ENCODE data around the gene CHMP5.

Gene CHMP5

GRCh38 chr9:33288235-33288634 lies 23.4 kb downstream of the CHMP5 start:
- no peaks in the 10 kb centered on the region for H3K27me3 ChIP-seq (ENCODE audit: insufficient read depth, low read length, poor library complexity)
- H4K5ac ChIP-seq (ENCODE audit: low read length): no peak overlapping the region
- H4K8ac ChIP-seq (ENCODE audit: low read depth, low read length): no peak overlapping the region
- no peak overlapping the region for H2BK5ac ChIP-seq (ENCODE audit: low read length)
- no peak overlapping the region for H2BK15ac ChIP-seq (replicated peaks; ENCODE audit: low read depth)
- H3K36me3 ChIP-seq (ENCODE audit: control insufficient read depth, insufficient read depth, low read length): peaks cover 2% of the 10 kb centered on the region
- no peak overlapping the region for H3K9ac ChIP-seq (ENCODE audit: low read length)
- H3K18ac ChIP-seq (ENCODE audit: low read length): no peak overlapping the region
- no peak overlapping the region for H2AK5ac ChIP-seq (ENCODE audit: low read length)
- no peak overlapping the region for H3K56ac ChIP-seq (ENCODE audit: low read length)
- peaks cover 14% of the 10 kb centered on the region for H3K79me1 ChIP-seq (ENCODE audit: low read length)
- H2BK120ac ChIP-seq (ENCODE audit: low read depth, low read length): no peak overlapping the region
- no CpG with 5 or more reads among the region's 4 CpGs for WGBS (ENCODE audit: extremely low coverage, insufficient coverage, low lambda C conversion rate)
- no peak overlapping the region for H3K23ac ChIP-seq (ENCODE audit: low read length)
- no peak overlapping the region for H3K4me2 ChIP-seq (ENCODE audit: low read length)
- no peak overlapping the region for H3K4me3 ChIP-seq (ENCODE audit: low read length)
- no peak overlapping the region for H3K27ac ChIP-seq (ENCODE audit: low read depth, low read length)
- H3K79me2 ChIP-seq (ENCODE audit: control insufficient read depth, insufficient read depth, low read length): peaks cover 25% of the 10 kb centered on the region
- DNase-seq: no peak
- no peak overlapping the region for H3K4ac ChIP-seq (ENCODE audit: low read depth, low read length)
- no peaks in the 10 kb centered on the region for H3K4me1 ChIP-seq (ENCODE audit: control insufficient read depth, low read depth, low read length)

- Histone ChIP-seq H3K4ac (ENCODE audit: low read depth, low read length) (peak overlapping the region; percentile 41), H3K27me3 (ENCODE audit: insufficient read depth, low read length, poor library complexity) (no peaks in the 10 kb centered on the region), H3K4me3 (ENCODE audit: low read length) (no peak overlapping the region), H3K4me2 (ENCODE audit: low read length) (no peak overlapping the region), H2BK5ac (ENCODE audit: low read length) (no peak overlapping the region), H3K4me1 (ENCODE audit: control insufficient read depth, low read depth, low read length) (no peaks in the 10 kb centered on the region), H4K8ac (ENCODE audit: low read depth, low read length) (no peak overlapping the region), H2BK120ac (ENCODE audit: low read depth, low read length) (no peak overlapping the region), H3K23ac (ENCODE audit: low read length) (no peak overlapping the region), H4K5ac (ENCODE audit: low read length) (no peak overlapping the region), H3K79me1 (ENCODE audit: low read length) (peaks cover 16% of the 10 kb centered on the region), H3K36me3 (ENCODE audit: control insufficient read depth, insufficient read depth, low read length) (peaks cover 2% of the 10 kb centered on the region), H3K79me2 (ENCODE audit: control insufficient read depth, insufficient read depth, low read length) (peaks cover 29% of the 10 kb centered on the region), H2AK5ac (ENCODE audit: low read length) (no peak overlapping the region), H3K56ac (ENCODE audit: low read length) (no peak overlapping the region), H3K18ac (ENCODE audit: low read length) (no peak overlapping the region), H3K27ac (ENCODE audit: low read depth, low read length) (no peak overlapping the region), H3K9ac (ENCODE audit: low read length) (no peak overlapping the region), H2BK15ac (replicated peaks; ENCODE audit: low read depth) (no peak overlapping the region)
- no CpG with 5 or more reads among the region's 14 CpGs for WGBS (ENCODE audit: extremely low coverage, insufficient coverage, low lambda C conversion rate)
- no peak for DNase-seq
Measured at GRCh38 chr9:33288828-33289483, 24.1 kb downstream of the CHMP5 start.

DNA sequence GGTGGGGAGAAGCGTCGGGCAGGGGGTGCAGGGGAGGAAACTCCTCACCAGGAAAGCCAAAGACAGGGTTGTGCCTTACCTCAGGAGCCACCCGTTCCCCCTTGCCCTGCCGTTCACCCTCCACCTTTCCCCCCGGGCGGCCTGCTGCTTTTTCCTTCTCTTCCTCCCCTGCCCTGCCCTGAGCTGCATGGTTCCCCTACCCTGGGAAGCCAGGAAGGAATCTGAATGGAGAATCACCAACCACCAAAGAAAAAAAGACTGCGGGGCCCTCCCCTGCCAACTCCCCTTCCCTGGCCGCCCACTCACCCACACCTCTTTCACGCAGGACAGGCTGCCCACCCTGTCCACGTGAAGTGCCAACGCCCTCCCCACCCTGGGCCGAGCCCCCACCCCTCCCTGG lies 24.6 kb downstream of the CHMP5 start:
- H3K27me3 ChIP-seq (ENCODE audit: insufficient read depth, low read length, poor library complexity): no peaks in the 10 kb centered on the region
- H3K56ac ChIP-seq (ENCODE audit: low read length): peak overlapping the region; percentile 89
- H3K23ac ChIP-seq (ENCODE audit: low read length): no peak overlapping the region
- peaks cover 4% of the 10 kb centered on the region for H3K36me3 ChIP-seq (ENCODE audit: control insufficient read depth, insufficient read depth, low read length)
- H3K4ac ChIP-seq (ENCODE audit: low read depth, low read length): peak overlapping the region; percentile 41
- H3K79me2 ChIP-seq (ENCODE audit: control insufficient read depth, insufficient read depth, low read length): peaks cover 32% of the 10 kb centered on the region
- H3K4me3 ChIP-seq (ENCODE audit: low read length): no peak overlapping the region
- H2BK120ac ChIP-seq (ENCODE audit: low read depth, low read length): no peak overlapping the region
- peak overlapping the region; percentile 40 for H3K9ac ChIP-seq (ENCODE audit: low read length)
- H4K8ac ChIP-seq (ENCODE audit: low read depth, low read length): no peak overlapping the region
- no peak overlapping the region for H3K4me2 ChIP-seq (ENCODE audit: low read length)
- H3K4me1 ChIP-seq (ENCODE audit: control insufficient read depth, low read depth, low read length): no peaks in the 10 kb centered on the region
- peak; percentile 18 for DNase-seq
- H3K27ac ChIP-seq (ENCODE audit: low read depth, low read length): no peak overlapping the region
- no CpG with 5 or more reads among the region's 12 CpGs for WGBS (ENCODE audit: extremely low coverage, insufficient coverage, low lambda C conversion rate)
- H2AK5ac ChIP-seq (ENCODE audit: low read length): no peak overlapping the region
- peak overlapping the region; percentile 69 for H3K18ac ChIP-seq (ENCODE audit: low read length)
- no peak overlapping the region for H2BK15ac ChIP-seq (replicated peaks; ENCODE audit: low read depth)
- H2BK5ac ChIP-seq (ENCODE audit: low read length): no peak overlapping the region
- H3K79me1 ChIP-seq (ENCODE audit: low read length): peaks cover 17% of the 10 kb centered on the region
- no peak overlapping the region for H4K5ac ChIP-seq (ENCODE audit: low read length)

DNA sequence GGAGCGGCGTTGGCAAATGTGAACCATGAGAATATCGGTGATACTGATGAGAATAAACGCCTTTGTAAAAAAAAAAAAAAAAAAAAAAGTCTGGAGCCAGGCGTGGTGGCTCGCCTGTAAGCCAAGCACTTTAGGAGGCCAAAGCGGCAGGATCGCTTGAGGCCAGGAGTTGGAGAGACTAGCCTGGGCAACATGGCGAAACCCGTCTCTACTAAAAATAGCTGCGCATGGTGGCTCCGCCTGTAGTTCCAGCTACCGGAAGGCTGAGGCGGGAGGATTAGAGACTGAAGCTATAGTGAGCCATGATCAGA lies 25.0 kb downstream of the CHMP5 start:
- H3K27ac ChIP-seq (ENCODE audit: low read depth, low read length): peak overlapping the region; percentile 53
- H3K23ac ChIP-seq (ENCODE audit: low read length): no peak overlapping the region
- H3K4me2 ChIP-seq (ENCODE audit: low read length): peak overlapping the region; percentile 43
- H3K4me1 ChIP-seq (ENCODE audit: control insufficient read depth, low read depth, low read length): no peaks in the 10 kb centered on the region
- H2BK120ac ChIP-seq (ENCODE audit: low read depth, low read length): no peak overlapping the region
- WGBS (ENCODE audit: extremely low coverage, insufficient coverage, low lambda C conversion rate): no CpG with 5 or more reads among the region's 14 CpGs
- H3K4me3 ChIP-seq (ENCODE audit: low read length): peak overlapping the region; percentile 63
- H4K8ac ChIP-seq (ENCODE audit: low read depth, low read length): no peak overlapping the region
- H3K27me3 ChIP-seq (ENCODE audit: insufficient read depth, low read length, poor library complexity): no peaks in the 10 kb centered on the region
- H3K79me1 ChIP-seq (ENCODE audit: low read length): peaks cover 19% of the 10 kb centered on the region
- peak overlapping the region; percentile 89 for H3K56ac ChIP-seq (ENCODE audit: low read length)
- H2BK5ac ChIP-seq (ENCODE audit: low read length): peak overlapping the region; percentile 55
- H3K79me2 ChIP-seq (ENCODE audit: control insufficient read depth, insufficient read depth, low read length): peaks cover 35% of the 10 kb centered on the region
- peak overlapping the region; percentile 85 for H3K9ac ChIP-seq (ENCODE audit: low read length)
- H3K4ac ChIP-seq (ENCODE audit: low read depth, low read length): peak overlapping the region; percentile 41
- H2BK15ac ChIP-seq (replicated peaks; ENCODE audit: low read depth): no peak overlapping the region
- H4K5ac ChIP-seq (ENCODE audit: low read length): peak overlapping the region; percentile 44
- no peak for DNase-seq
- H3K18ac ChIP-seq (ENCODE audit: low read length): peak overlapping the region; percentile 69
- H3K36me3 ChIP-seq (ENCODE audit: control insufficient read depth, insufficient read depth, low read length): peaks cover 6% of the 10 kb centered on the region
- H2AK5ac ChIP-seq (ENCODE audit: low read length): no peak overlapping the region

- H3K9ac ChIP-seq (ENCODE audit: low read length): peak within 1 kb of the TSS; percentile 88
- H2BK120ac ChIP-seq (ENCODE audit: low read depth, low read length): no peak within 1 kb of the TSS
- no peak within 1 kb of the TSS for H2BK15ac ChIP-seq (replicated peaks; ENCODE audit: low read depth)
- peak within 1 kb of the TSS; percentile 41 for H3K4ac ChIP-seq (ENCODE audit: low read depth, low read length)
- peak within 1 kb of the TSS; percentile 94 for H3K56ac ChIP-seq (ENCODE audit: low read length)
- peak; percentile 99 for DNase-seq
- H3K23ac ChIP-seq (ENCODE audit: low read length): no peak within 1 kb of the TSS
- H3K18ac ChIP-seq (ENCODE audit: low read length): peak within 1 kb of the TSS; percentile 69
- peaks cover 21% of the 10 kb centered on the region for H3K79me1 ChIP-seq (ENCODE audit: low read length)
- peak within 1 kb of the TSS; percentile 44 for H4K5ac ChIP-seq (ENCODE audit: low read length)
- H3K27ac ChIP-seq (ENCODE audit: low read depth, low read length): peak within 1 kb of the TSS; percentile 53
- WGBS (ENCODE audit: extremely low coverage, insufficient coverage, low lambda C conversion rate): no CpG with 5 or more reads among the region's 63 CpGs
- no peak within 1 kb of the TSS for H4K8ac ChIP-seq (ENCODE audit: low read depth, low read length)
- H3K27me3 ChIP-seq (ENCODE audit: insufficient read depth, low read length, poor library complexity): no peaks in the 10 kb centered on the region
- H3K36me3 ChIP-seq (ENCODE audit: control insufficient read depth, insufficient read depth, low read length): peaks cover 9% of the 10 kb centered on the region
- peak within 1 kb of the TSS; percentile 55 for H2BK5ac ChIP-seq (ENCODE audit: low read length)
- H3K4me2 ChIP-seq (ENCODE audit: low read length): peak within 1 kb of the TSS; percentile 43
- no peak within 1 kb of the TSS for H2AK5ac ChIP-seq (ENCODE audit: low read length)
- H3K4me1 ChIP-seq (ENCODE audit: control insufficient read depth, low read depth, low read length): no peaks in the 10 kb centered on the region
- H3K79me2 ChIP-seq (ENCODE audit: control insufficient read depth, insufficient read depth, low read length): peaks cover 39% of the 10 kb centered on the region
- H3K4me3 ChIP-seq (ENCODE audit: low read length): peak within 1 kb of the TSS; percentile 87
Measured at GRCh38 chr9:33290247-33291030, 25.6 kb downstream of the CHMP5 start, which contains the start of gene NFX1. Gene NFX1 (plus strand): TSS chr9:33290516. CDS start chr9:33290573, 57 bp downstream.

Data from mesendoderm (in vitro differentiated cells).